HuH-7 (cell line): ENCODE results near the gene KIF6.

Source experiments
- DNase-seq: peaks from one replicate; pipeline ENCODE4 v3.0.0; 2011; ENCODE audit warnings: low spot score

KIF6 gene

DNA sequence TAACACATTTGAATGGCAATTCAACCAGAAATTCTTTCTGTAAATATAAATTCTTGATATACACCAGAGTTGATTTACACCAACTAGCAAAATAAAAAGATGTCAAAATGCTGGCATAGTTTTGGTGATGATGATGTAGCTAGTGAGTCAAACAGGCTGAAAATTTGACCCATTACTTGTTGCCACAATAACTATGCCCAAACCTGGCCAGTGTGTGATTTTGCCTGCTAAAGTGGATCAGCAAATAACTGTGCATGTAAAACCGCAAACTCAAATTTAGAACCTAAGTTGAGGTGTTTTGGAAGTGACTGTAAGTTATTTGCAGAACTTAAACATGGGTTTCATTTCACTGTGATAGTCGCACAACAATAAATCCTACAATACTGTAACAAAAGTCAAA, 125.9 kb downstream of the KIF6 start:
- DNase-seq, result no peak

DNA sequence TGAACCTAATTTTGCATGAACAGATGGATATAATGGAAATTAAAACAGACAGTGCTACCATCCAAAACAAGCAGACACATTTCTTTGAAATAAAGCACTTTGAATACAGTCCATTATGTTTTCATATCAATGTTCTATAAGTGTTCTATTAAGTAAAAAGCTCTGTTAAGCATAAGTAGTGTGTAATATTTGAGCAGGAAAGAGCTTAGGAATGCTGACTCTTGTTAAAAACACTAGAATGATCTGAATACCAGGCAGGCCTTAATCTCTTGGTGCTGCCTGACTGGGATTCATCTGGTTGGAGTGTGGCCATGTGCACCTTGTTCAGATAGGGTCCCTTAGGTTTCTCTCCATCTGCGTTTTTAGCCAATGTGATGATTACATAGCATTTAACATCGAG, 130.9 kb downstream of the KIF6 start:
- DNase-seq, result no peak

DNA sequence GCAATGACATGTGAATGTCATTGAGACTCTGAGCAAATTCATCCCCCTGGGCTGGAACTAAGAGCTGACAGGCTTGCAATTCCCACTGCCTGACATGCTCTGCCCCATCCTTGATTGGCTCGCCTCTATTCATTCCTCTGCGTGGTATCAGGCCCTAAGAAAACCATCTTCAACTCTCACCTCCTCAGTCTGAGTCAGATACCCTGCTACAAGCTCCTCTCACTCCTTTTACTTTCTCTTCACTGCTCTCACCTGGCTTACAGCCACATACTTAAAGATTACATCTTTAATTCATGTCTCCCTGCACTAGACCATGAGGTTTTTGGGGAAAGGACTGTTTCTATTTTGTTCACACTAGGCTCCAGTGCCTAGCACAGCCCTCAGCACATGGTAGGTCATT, 131.6 kb downstream of the KIF6 start:
- DNase-seq, result no peak

DNA sequence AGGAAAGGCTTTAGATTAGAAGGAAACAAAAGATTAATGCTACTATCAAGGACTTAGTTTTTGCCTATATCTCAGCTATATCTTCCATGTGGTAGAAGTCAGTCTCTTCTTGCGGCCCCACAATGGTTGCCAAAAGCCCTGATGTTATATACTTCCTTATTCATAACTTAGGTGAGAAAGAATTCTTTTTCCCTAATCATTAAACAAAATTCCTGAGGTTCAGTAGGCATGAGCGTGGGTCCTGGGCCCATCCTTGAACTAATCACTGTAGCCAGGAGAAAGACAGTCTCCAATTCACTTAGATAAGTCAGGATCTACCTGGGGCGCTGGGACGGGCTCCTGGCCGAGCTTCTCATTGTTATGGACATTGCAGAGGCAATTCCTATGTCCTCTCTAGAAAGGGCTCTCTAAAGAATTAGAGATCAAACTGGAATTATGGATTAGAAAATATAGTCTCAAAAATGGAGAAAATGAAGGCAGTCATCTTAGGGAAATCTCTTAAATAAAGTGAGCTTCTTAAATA, 134.3 kb downstream of the KIF6 start:
- no peak for DNase-seq

- DNase-seq, result no peak
Observed at GRCh38 chr6:39587080-39587479, 138.1 kb downstream of the KIF6 start.

DNA sequence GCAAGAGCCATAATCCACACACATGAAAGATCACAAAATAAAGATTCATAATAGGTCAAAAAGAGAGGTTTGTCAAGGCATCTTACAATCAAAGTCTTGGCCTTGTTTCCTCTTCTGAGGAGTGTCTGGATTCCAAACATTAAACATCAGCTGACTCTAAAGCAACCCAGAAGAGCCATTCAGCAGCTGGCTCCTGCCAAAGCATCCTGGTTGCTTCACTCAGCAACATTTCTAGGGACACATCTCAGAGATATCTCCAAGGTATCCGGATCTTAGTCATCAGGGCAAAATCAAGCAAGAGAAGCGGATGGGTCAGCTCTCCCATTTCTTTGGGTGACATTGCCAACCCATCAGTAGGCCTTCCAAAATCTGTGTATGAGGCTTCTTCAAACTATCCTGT, 139.6 kb downstream of the KIF6 start:
- no peak for DNase-seq

- DNase-seq, result no peak
Observed at GRCh38 chr6:39577446-39578165, 147.6 kb downstream of the KIF6 start.

GRCh38 chr6:39576556-39577303, 148.5 kb downstream of the KIF6 start:
- no peak for DNase-seq

GRCh38 chr6:39574991-39575390, 150.2 kb downstream of the KIF6 start:
- no peak for DNase-seq

DNA sequence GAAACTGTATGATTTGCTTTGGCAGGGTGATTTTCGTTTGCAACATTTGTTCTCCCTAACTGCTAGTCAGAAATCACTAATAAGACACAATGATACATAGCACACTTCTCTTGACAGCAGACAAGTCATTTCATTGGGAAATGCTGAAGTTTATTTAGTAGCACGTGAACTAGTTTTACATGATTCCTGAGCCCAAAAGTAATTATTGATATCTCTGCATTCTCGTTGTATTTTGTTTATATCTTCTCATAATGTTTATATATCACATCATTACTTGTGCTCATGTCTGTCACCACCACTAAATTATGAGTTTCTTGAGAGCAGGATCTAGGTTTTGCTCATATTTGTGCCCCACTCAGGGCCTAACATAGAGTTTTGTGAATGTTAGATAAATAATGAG, 151.7 kb downstream of the KIF6 start:
- DNase-seq, result no peak

DNA sequence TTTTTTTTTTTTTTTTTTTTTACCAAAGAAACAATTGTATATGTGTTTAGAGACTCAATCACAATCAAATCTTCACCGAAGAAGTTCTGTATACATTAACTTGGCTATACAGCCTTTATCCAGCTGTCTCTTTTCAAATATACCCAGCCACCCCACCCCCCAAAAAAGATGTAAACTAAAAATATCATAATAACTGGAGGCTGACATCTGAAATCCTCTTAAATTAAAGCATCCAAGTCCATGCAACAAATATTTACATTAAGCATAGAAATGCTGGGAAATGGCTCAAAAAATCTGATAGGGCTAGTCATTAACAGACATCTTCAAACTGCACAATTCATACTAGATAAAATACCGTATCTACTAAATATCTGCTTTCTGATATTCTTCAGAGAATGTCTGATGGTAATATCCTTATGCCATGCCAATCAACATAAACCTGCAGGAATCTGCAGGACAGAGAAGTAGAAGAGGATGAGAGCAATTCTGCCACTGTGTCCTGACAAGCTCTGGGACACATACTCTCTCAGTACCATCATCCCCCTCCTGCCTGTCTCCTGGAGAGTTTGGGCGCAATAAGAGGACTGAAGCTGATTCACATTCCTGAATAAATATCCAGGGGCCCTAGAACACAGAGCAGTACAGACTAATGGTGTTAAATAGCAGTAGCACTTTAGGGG, 152.4 kb downstream of the KIF6 start:
- DNase-seq, result no peak

DNA sequence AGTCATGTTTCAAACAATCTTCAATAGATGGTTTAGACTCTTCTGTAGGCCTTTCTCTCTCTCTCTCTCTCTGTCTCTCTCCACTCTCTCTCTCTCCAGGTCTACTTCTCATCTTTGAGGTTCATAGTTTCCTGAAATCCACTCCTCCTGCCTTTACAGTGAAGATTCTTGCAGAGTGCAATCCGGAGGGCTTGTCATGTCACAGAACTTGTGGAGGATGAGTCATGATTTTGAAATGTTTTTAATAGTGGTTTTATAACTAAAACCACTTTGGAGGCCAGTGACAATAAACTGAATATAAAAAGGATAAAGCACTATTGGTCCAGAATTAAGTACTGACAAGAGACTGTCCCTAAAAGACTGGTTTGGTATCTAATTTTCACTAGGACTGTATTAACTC, 156.3 kb downstream of the KIF6 start:
- DNase-seq, result no peak

- no peak for DNase-seq
Observed at GRCh38 chr6:39567091-39567490, 158.1 kb downstream of the KIF6 start.

DNA sequence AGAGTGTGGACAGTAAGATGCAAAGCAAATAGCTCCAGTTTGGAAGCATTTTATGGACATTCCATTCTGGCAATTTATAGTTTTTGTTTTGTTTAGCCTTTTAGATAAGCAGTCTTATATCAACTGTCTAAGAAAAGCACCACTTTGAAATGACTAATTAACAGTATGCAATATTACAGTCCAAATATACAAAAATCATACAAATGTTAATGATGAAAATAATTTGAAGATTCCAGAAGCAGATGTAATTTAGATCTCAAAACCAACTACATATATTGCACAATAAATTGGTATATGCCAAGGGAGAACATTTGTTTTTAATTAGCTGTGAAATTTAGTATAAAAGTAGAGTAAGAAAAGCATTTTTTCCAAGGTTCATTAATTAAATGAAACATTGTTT, 158.8 kb downstream of the KIF6 start:
- no peak for DNase-seq

GRCh38 chr6:39565956-39566355, 159.3 kb downstream of the KIF6 start:
- DNase-seq, result no peak

DNA sequence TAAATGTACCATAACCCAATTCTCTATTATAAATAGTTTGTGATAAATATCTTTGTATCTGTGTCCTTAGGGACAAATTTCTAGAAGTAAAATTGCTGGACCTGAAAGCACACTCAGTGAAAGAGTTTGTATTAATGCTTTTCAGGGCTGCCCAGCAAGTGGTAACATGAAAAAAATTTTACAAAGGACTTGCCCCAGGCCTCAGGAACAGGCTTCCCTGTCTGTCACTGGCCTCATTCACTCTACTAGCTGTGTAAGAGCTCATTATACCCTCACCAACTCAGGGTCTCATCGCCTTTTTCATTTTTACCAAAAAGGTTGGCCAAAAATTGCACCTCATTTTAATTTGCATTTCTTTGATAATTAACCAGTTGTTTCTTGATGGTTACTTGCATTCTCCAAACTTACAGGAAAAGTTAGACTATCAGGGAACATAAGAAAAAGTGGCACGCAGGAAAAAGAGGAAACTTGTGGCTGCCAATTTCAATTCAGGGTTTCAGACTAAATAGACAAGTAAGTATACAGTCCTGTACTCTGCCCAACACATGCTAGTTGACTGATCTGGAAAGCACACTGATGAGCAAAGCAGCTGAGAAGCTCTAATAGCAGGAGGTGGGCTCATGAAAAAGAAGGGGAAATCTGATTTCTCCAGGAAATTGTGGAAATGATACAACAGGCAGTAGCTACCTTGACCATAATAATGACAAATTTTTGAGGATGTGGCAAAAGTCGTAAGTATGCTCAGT, 161.5 kb downstream of the KIF6 start:
- no peak for DNase-seq

DNA sequence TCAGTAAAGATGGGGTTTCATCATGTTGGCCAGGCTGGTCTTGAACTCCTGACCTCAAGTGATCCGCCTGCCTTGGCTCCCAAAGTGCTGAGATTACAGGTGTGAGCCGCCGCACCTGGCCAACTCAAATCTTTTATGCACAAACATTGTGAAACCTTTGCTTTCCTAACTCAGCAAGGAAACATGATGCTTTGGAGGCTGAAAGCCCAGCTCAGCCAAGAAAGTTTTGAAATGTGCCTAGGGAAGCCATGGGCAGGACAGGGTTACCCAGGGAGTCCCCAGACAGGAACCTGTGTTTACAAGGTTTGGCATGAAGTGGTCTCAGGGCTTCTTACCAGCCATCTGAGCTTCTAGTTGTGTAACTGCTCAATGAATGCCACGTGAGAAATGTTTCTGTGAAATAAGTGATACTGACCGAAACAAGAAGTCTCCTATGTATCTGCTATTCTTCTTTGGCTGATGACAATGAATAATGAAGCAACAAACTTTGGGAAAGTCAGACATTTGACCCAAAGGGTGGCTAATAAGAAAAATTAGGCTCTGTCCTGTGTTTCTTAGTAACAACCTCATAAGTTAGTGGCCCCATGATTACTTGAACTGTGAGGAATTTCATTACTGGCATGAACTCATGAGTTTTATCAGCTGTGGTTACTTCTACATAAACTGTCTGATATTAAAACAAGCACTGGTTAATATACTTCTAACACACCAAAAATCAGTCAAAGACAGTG, 163.5 kb downstream of the KIF6 start:
- DNase-seq, result no peak

GRCh38 chr6:39560915-39561314, 164.3 kb downstream of the KIF6 start:
- no peak for DNase-seq

DNA sequence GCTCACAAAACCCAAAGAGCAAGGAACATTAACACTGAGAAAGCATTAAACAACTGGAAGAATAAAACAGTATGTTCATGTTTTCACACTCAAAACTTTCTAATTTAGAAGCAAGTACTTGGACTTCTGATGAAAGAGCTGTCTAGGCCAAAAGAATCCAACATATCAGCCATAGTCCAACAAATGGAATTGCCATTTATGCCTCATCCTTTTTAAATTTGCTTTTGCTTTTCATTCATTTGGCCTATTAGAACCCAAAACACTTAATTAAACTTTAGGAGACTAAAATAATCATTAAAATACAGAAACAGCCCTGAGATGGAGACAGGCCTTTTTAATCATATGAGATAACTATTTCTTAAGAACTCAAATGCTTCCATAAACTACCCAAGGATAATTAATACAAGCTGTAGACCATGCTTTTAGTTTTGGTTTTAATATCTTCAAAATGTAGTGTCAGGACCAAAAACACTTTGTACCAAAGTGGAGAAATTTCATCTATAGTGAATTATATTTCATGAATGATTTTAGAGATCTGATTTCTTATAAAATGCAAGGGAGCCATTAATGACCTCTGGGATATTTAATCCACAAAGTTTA, 166.5 kb downstream of the KIF6 start:
- DNase-seq, result no peak

GRCh38 chr6:39558079-39558478, 167.1 kb downstream of the KIF6 start:
- no peak for DNase-seq

- no peak for DNase-seq
Observed at GRCh38 chr6:39555136-39555535, 170.1 kb downstream of the KIF6 start.
